Spleen (tissue), 7 donors: Measurements from ENCODE around the gene TFE3.

ENCODE experiments used
- CTCF ChIP-seq, 11 experiments: fragments of 200-600 bp in 7 of 11; fragments of 450-650 bp in 4 of 11; sonication (generic) in 4 of 11; IDR thresholded peaks in 8 of 11; conservative IDR thresholded peaks in 3 of 11; 1 replicate in 7 of 11; 2 replicates in 4 of 11; pipeline versions ENCODE4 v1.4.0 to v1.8.0; 2016 to 2021; ENCODE audit warnings: antibody characterized with exemption in 11 of 11, inconsistent platforms in 4 of 11, mild to moderate bottlenecking in 1 of 11
- POLR2A ChIP-seq, 3 donors: fragments of 450-650 bp; IDR thresholded peaks; one replicate each; pipeline ENCODE4 v1.5.1; 2017; ENCODE audit warnings: antibody characterized with exemption in 3 of 3, mild to moderate bottlenecking in 1 of 3
- donor health status: DM: no; HTN: no; CAD: no; lungs with moderate emphysema.
- donor health status: DM: no; HTN: no; CAD: no.
- donor health status: DM: no; HTN: no; CAD: no.

- TF ChIP-seq CTCF (IDR thresholded peaks at IDR 0.05 in 8 of 11, conservative IDR thresholded peaks at IDR 0.05 in 3 of 11): no peak
- no peak for TF ChIP-seq POLR2A (IDR thresholded peaks at IDR 0.05)
Measured at GRCh38 chrX:49058794-49059193, 15.6 kb upstream of the TFE3 start, which contains the start of gene CCDC120.
